Measurements from ENCODE around the gene KRT86. TPM values are rescaled to one million over a fixed set of nuclear protein-coding genes. Genes with fewer than 3 reads are reported as not detected.
A peak's percentile ranks its signal among the peaks of the same experiment; 100 is the strongest.

Gene KRT86
- total and polyA plus RNA-seq, 2 of the 8 experiments (the other 6 are each of a cell fraction or from before 2014, with no cell fraction given), result 0.12 TPM; not detected in 1

- H2BK20ac ChIP-seq (ENCODE audit: low read length), result peak overlapping the region; percentile 86; the same call in 1 of the 2 replicates
- FAIRE-seq, result no peak
- H3K4me1 ChIP-seq (replicated peaks in 1 of 4; ENCODE audit: control insufficient read depth in 3 of 4, insufficient read depth in 4 of 4, low read length in 3 of 4), result peaks cover 0 to 12% (median 5%) of the 10 kb centered on the region in 4 experiments; a peak in 5 of 7 replicates
- no peak overlapping the region for H2AFZ ChIP-seq (ENCODE audit: low read length)
- no peaks in the 10 kb centered on the region for H3K79me1 ChIP-seq (ENCODE audit: low read depth, low read length)
- no peak overlapping the region for H3K27ac ChIP-seq (ENCODE audit: low read depth, low read length)
- no peak overlapping the region for H4K91ac ChIP-seq (replicated peaks; ENCODE audit: insufficient read length, low read length)
- no peaks in the 10 kb centered on the region for H4K20me1 ChIP-seq (replicated peaks in 1 of 2; ENCODE audit: control insufficient read depth in 1 of 2, insufficient read depth in 2 of 2, low read length in 2 of 2)
- ChIA-PET POLR2A (ENCODE audit: partially characterized antibody) (interaction anchor here (3.0 kb wide), 1 partner anchor 11 kb away, joined by 12 read pairs; no protein-coding TSS in a partner anchor), CTCF (ENCODE audit: partially characterized antibody) (interaction anchor here (0.9 to 14.6 kb wide), 10 partner anchors 11 to 105 kb away, joined by 3 to 151 read pairs (median 31); partner anchors contain the start of gene KRT7)
- no peak overlapping the region for H3K56ac ChIP-seq (replicated peaks; ENCODE audit: insufficient read length, low read depth, low read length)
- peaks cover 4 to 29% (median 23%) of the 10 kb centered on the region in 4 experiments for H3K27me3 ChIP-seq (replicated peaks in 1 of 4; ENCODE audit: control insufficient read depth in 3 of 4, extremely low read depth in 1 of 4, insufficient read depth in 3 of 4, low read length in 3 of 4)
- H3K23me2 ChIP-seq (ENCODE audit: low read depth, low read length), result peaks cover 3% of the 10 kb centered on the region; the same call in 1 of the 2 replicates
- H3K23ac ChIP-seq (ENCODE audit: insufficient read length), result no peak overlapping the region
- no peak overlapping the region for H2BK15ac ChIP-seq (ENCODE audit: low read length)
- H2BK5ac ChIP-seq (ENCODE audit: low read depth, low read length), result no peak overlapping the region
- H3K9me3 ChIP-seq (ENCODE audit: insufficient read depth in 2 of 2, low read depth in 1 of 2, low read length in 1 of 2), result no peaks in the 10 kb centered on the region
- no peak overlapping the region for H3K18ac ChIP-seq (ENCODE audit: extremely low read depth, low read length)
- H3K14ac ChIP-seq (ENCODE audit: insufficient read length), result no peak overlapping the region
- H3K4me2 ChIP-seq (ENCODE audit: insufficient read depth in 1 of 2, low read depth in 2 of 2, low read length in 2 of 2), result no peak overlapping the region; a peak in 1 of 4 replicates
- H4K5ac ChIP-seq (ENCODE audit: insufficient read length, low read depth, low read length), result no peak overlapping the region
- H3K79me2 ChIP-seq (ENCODE audit: control insufficient read depth in 1 of 2, insufficient read depth in 2 of 2, low read length in 2 of 2), result no peaks in the 10 kb centered on the region
- no peaks in the 10 kb centered on the region for H3K36me3 ChIP-seq (ENCODE audit: control insufficient read depth in 2 of 4, insufficient read depth in 4 of 4, low read length in 3 of 4)
- no peak overlapping the region; the same call in 1 of the 2 replicates for H2AK5ac ChIP-seq (ENCODE audit: low read depth, low read length)
- H3K4me3 ChIP-seq (ENCODE audit: extremely low read depth in 1 of 4, insufficient read depth in 2 of 4, low read depth in 3 of 4, low read length in 4 of 4), result no peak overlapping the region
- H3K9ac ChIP-seq (replicated peaks in 1 of 4; ENCODE audit: extremely low read depth in 1 of 4, low read depth in 3 of 4, low read length in 3 of 4), result no peak overlapping the region
- DNase-seq (ENCODE audit: low read depth in 1 of 2, low spot score in 2 of 2), result no peak
- TF ChIP-seq SIN3A (conservative IDR thresholded peaks at IDR 0.05 in 1 of 2, IDR thresholded peaks at IDR 0.05 in 1 of 2; ENCODE audit: low read depth in 1 of 2, low read length in 2 of 2) (no peak), HDAC6 (IDR thresholded peaks at IDR 0.05; ENCODE audit: low read depth, low read length) (no peak), SUZ12 (IDR thresholded peaks at IDR 0.05; ENCODE audit: low read length) (no peak), TCF12 (IDR thresholded peaks at IDR 0.05; ENCODE audit: low read depth, low read length) (no peak), SIX5 (IDR thresholded peaks at IDR 0.05; ENCODE audit: low read depth, low read length) (no peak), SP2 (IDR thresholded peaks at IDR 0.05; ENCODE audit: low read length) (no peak), GTF2F1 (IDR thresholded peaks at IDR 0.05; ENCODE audit: borderline replicate concordance, low read depth, low read length) (no peak), JUN (IDR thresholded peaks at IDR 0.05; ENCODE audit: low read depth, low read length) (no peak)
- no peak overlapping the region for H4K8ac ChIP-seq (ENCODE audit: extremely low read depth, insufficient read depth, low read length)
- 85% methylated on average over 17 of the region's 18 CpGs; no CpG with 5 or more reads in 1 of the 2 experiments for WGBS, 2 experiments (ENCODE audit: extremely low coverage in 1 of 2, insufficient coverage in 1 of 2, insufficient read length in 1 of 2, insufficient replicate concordance in 2 of 2, low coverage in 1 of 2, low lambda C conversion rate in 2 of 2, missing lambda C conversion rate in 1 of 2)
- H2BK120ac ChIP-seq (replicated peaks; ENCODE audit: low read depth, low read length), result no peak overlapping the region
- H3K4ac ChIP-seq (replicated peaks; ENCODE audit: insufficient read length, low read depth, low read length), result no peak overlapping the region
- 0 out of 2 replicates have a peak overlapping the region, but pooled peaks have one; percentile 1 for H2BK12ac ChIP-seq (ENCODE audit: low read depth, low read length)
Observed at GRCh38 chr12:52248541-52249461, 25.6 kb upstream of the KRT86 start.
